Gastroesophageal sphincter (tissue), 3 donors: Measurements from ENCODE around the gene NTHL1.

Experiments used
- EP300 ChIP-seq: sonication (generic); formaldehyde crosslinking; IDR thresholded peaks from one replicate; pipeline ENCODE4 v1.6.1; 2017; ENCODE audit warnings: antibody characterized with exemption, mild to moderate bottlenecking
- POLR2A ChIP-seq, 2 donors: fragments of 450-650 bp; IDR thresholded peaks; one replicate each; pipeline ENCODE4 v1.6.1; 2017; ENCODE audit warnings: antibody characterized with exemption in 2 of 2, mild to moderate bottlenecking in 2 of 2, moderate library complexity in 1 of 2
- POLR2AphosphoS5 ChIP-seq: sonication (generic); formaldehyde crosslinking; IDR thresholded peaks from one replicate; pipeline ENCODE4 v1.6.1; 2017; ENCODE audit warnings: antibody characterized with exemption
- TF ChIP-seq, protein P1 (sequence below), 4 experiments: fragments of 200-600 bp in 2 of 4; fragments of 450-650 bp in 2 of 4; sonication (generic) in 1 of 4; IDR thresholded peaks; one replicate each; pipeline ENCODE4 v1.5.1; 2017 to 2019; ENCODE audit warnings: antibody characterized with exemption in 4 of 4, mild to moderate bottlenecking in 2 of 4, moderate library complexity in 2 of 4

DNA sequence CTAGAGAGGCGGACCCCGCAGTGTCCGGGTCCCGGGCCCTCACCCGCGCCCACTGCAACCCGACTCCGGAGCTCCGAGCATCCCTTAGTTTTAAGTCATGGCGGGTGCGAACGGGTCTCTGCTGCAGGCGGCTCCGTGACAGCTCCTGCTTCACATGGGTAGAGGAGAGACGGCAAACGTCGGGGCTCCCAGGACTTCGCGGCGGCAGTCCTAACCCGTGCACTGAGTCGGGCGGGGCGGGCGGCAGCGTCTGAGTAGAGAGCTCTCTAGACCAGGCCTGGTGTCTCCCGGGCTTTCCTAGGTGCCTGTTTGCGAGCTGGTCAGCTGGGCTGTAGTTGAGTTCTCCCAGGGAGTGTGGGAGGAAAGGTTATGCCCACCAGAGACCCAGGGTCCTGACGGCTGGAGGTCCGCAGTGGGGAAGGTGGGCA, 496 bp upstream of the NTHL1 start:
- TF ChIP-seq, protein P1, sequence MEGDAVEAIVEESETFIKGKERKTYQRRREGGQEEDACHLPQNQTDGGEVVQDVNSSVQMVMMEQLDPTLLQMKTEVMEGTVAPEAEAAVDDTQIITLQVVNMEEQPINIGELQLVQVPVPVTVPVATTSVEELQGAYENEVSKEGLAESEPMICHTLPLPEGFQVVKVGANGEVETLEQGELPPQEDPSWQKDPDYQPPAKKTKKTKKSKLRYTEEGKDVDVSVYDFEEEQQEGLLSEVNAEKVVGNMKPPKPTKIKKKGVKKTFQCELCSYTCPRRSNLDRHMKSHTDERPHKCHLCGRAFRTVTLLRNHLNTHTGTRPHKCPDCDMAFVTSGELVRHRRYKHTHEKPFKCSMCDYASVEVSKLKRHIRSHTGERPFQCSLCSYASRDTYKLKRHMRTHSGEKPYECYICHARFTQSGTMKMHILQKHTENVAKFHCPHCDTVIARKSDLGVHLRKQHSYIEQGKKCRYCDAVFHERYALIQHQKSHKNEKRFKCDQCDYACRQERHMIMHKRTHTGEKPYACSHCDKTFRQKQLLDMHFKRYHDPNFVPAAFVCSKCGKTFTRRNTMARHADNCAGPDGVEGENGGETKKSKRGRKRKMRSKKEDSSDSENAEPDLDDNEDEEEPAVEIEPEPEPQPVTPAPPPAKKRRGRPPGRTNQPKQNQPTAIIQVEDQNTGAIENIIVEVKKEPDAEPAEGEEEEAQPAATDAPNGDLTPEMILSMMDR (IDR thresholded peaks at IDR 0.05), result no peak
- TF ChIP-seq POLR2A (IDR thresholded peaks at IDR 0.05) (no peak), POLR2AphosphoS5 (no peak), EP300 (no peak)
